NCI-H2029 treated with DMSO at 0.1 percent for 48 hours (cell line): Measurements from ENCODE around the gene F13B.
"Not testable (repeated sequence)": the region's sequence is repeated elsewhere in the genome, so short reads cannot be mapped to it uniquely, and the experiment has no call there.

Experiments used
- DNase-seq: peaks from one replicate; lab custom pipeline; 2025; lab: John Stamatoyannopoulos, UW

The F13B gene

DNA sequence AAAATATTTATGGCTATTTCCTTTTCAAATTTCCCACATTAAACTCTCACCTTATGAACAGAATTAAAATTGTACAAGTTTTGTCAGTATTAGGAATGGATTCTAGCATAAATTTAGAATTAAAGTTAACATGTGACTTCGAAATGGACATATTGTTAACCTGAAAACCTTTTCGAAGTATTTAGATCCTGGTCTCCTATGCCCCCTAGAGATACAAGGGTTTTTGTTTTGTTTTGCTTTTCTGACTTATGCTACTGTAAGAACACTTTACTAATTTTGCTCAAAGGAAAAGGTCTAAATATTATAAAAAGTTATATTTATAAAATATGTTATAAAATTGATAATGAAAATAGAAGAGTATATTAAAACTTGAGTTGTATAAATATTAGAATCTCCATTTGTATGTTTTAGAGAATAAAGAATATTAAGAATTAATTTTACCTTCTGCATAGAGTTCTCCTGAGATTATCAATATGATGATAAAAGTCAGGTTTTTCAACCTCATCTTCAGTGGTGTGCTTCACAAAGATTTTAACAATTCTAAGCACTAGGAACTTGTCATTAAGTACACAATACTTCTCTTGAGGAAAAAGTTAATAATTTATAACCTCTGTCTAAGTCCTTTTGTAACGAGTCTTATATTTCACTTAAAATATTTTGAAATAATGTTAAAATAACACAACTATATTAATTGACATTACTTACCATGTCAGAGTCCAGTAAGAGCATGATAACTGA, at the start of gene F13B:
Gene F13B, minus strand, starts transcription at position 542 of the 738 bp plus-strand sequence. Its CDS starts 37 bp downstream, at position 505.
- DNase-seq: no peak

DNA sequence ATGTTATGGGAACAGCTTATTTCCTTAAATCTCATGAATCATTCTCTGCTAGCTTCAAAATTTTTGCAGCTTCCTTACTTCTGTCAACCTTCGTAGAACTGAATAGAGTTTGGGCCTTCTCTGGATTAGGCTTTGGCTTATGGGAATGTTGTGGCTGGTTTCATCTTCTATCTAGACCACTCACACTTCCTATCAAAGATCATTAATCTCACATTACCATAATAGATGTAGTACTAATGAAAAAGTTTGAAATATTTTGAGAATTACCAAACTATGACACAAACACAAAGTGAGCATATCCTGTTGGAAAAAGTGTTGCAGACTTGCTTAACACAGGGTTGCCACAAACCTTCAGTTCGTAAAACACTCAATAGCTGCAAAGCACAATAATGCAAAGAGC, 49.1 kb upstream of the F13B start:
- no peak for DNase-seq

GRCh38 chr1:197106869-197107268, 39.8 kb upstream of the F13B start:
- DNase-seq: no peak

DNA sequence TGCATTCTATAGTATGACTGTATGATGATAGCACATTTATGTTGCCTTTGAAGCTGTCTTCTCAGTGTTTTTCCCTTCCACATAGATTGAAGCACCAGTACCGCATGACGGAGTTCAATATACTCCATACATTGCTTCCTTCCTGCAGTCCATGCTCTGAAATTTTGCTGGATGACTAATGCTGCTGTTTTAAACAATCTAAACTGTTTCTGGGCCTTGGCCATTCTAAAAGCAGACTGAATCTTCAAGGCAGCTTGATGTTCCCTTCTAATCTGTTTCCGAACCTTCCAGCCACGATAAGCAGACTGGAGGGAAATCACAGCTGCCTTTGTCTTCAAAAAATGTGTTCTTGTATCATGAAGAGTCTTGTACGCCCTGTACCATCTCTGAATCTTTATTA, 36.2 kb upstream of the F13B start:
- DNase-seq: no peak

- no peak for DNase-seq
Measured at GRCh38 chr1:197101978-197102377, 34.9 kb upstream of the F13B start.

DNA sequence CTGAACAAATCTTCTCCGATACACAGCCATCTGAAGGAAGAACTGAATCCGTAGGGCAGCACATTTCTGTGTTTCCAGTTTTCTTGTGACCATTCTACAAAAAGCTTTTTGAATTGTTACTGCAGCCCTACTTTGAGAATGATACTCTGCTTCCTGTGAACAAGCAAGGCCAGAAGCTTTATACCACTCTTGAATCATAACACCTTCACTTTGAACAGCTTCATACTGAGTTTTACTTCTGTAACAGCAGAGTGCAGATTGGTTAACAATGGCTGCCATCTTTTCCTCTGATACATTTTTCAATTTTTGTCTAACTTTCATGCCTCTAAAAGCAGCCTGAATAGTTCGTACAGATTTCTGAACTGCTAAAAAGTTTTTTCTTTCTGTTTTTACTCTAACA, 33.6 kb upstream of the F13B start:
- DNase-seq: no peak

GRCh38 chr1:197099444-197099843, 32.4 kb upstream of the F13B start:
- no peak for DNase-seq

DNA sequence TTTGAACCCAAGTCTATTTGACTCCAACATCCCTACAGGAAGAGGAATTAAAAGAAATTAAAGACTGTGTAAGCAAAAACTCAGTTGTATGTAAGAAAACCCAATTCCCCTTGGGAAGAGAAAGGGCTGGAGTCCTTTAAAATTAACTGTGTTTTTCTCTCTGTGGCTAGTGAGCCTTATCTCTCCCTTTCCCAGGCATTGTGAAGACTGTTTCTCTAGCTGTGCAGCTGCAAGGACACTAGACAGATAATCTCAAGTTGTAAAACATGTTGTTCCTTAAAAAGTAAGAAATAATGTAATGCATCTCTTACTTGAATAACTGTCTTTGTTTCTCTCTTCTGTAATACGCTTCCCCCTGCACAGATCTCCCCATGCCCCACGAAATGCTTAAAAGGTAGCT, 29.9 kb upstream of the F13B start:
- not testable (repeated sequence) for DNase-seq

GRCh38 chr1:197096137-197096536, 29.1 kb upstream of the F13B start:
- no peak for DNase-seq

DNA sequence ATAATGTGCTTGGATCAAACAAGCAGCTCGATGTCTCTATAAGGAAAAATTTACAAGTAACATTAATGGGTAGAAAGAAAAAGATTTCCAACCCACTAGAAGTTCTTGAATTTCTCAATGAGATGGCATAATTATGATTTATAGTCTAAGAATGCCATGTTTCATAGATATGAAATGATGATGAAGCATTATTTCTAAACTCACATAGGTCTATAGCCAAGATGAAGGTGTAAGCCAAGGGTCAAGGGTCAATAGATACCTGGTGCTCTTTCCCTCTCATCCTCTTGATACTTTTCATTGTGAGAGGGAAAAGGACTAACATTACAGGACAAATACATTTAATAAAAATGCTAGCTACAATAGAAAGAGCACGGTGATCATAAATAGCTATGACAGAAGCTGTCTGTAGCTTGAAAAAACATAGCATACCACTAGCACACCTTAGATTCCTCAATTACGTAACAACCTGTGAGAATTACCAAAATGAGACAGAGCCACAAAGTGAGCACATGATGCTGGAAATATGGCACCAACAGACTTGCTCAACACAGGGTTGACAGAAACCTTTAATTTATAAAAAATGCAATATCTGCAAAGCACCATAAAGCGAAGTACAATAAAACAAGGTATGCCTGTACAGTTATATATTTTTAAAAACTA, 26.3 kb upstream of the F13B start:
- no peak for DNase-seq

DNA sequence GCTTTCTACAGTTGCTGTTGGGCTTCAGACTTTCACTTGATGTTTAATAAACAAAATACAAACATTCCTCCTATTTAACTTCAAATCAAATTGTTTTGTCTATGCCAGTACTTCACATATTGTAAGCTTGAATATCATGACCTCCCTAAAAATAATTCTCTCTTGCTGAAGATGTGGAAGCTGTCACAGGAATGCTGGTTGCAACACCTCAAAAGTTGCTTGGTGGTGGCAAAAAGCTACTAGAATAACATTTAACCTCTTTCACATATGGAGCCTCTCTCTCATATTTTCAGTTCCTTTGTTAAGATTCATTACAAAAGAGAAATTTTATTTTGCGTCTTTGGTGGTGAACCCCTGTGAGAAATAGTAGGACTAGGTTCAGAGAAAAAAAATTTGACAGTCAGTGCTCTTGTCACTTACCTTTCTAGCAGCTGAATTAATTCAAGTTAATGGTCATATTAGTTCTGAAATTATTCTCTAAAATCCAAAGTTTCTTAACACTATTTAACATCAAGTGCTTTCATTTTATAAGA, 25.5 kb upstream of the F13B start:
- DNase-seq: no peak

GRCh38 chr1:197083474-197083873, 16.4 kb upstream of the F13B start:
- DNase-seq: no peak

DNA sequence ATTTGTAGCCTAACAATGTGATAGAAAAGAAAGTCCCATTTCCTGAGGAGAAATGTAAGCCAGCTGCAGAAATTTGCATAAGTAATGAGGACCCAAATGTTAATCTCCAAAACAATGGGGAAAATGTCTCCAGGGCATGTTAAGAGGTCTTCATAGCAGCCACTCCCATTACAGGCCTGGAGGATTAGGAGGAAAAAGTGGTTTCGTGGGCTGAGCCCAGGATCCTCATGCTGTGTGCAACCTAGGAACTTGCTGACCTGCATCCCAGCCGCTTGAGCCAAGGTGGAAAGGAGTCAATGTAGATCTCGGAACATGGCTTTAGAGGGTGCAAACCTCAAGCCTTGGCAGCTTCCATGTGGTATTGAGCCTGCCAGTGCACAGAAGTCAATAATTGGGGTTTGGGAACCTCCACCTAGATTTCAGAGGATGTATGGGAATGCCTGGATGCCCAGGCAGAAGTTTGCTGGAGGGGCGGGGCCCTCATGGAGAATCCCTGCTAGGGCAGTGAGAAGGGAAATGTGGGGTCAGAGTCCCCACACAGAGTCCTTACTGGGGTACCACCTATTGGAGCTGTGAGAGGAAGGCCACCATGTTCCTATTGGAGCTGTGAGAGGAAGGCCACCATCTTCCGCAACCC, 14.2 kb upstream of the F13B start:
- DNase-seq: no peak

GRCh38 chr1:197080323-197080722, 13.3 kb upstream of the F13B start:
- DNase-seq: no peak

- DNase-seq: no peak
Measured at GRCh38 chr1:197076585-197076984, 9.5 kb upstream of the F13B start.

DNA sequence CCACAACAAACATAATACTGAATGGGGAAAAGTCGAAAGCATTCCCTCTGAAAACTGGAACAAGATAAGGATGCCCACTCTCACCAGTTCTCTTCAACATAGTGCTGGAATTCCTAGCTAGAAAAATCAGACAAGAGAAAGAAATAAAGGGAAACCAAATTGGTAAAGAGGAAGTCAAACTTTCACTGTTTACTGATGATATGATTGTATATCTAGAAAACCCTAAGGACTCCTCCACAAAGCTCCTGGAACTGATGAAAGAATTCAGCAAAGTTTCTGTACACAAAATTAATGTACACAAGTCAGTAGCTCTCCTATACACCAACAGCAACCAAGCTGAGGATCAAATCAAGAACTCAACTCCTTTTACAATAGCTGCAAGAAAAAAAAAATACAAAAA, 6.9 kb upstream of the F13B start:
- DNase-seq: no peak

DNA sequence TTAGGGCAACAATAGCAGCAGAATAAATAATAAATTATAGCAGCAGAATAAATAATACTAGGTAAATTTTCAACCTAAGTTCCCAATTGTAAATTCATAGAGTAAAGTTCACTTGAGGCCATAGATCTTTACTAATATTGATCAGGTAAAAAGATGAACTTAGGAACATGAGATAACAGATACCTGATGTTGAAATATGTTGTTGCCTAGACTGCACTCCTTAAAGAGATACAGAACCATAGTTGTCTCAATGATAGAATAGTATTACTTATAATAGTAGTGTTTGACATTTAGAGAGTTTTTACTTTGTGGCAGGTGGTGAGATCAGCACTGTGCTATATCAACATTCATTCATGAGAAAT, 378 bp upstream of the F13B start:
- no peak for DNase-seq

DNA sequence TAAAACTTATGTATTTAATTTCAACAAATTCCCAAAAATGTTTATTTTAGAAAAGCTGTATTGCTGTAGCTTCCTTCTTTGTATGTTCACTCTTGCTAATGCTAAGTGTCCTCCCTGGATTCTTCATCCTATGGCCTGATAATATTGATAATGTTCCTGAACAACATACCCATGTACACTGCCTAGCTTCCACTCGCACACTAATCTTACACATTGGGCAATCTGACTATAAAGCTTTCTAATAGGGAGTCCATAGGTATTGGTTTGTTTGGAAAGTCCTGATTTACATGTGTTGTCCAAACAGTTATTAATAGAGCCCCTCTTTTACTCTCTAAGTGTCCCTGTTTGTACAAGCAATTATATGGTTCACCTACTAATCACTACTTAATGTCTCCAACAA, 783 bp downstream of the F13B start:
- DNase-seq: no peak

DNA sequence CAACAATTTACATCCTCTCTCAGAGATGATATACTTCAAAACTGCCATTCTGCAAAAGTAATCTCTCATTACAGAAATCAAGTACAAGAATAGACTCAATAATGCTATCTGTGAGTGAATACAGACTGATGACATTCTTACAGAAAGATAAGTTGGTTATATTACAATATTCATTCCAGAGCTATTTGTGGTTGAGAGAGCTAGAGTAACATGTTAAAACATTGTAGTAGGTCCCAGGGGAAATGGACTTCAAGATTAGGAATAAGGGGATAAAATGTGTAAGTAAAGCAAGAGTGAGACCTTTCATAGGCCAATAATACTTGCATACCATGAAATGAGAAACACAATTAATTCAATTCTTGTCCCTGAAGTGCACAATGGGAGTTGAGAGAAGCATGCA, 1.5 kb downstream of the F13B start:
- DNase-seq: no peak

- no peak for DNase-seq
Measured at GRCh38 chr1:197063212-197063611, 3.8 kb downstream of the F13B start.

GRCh38 chr1:197062692-197063091, 4.4 kb downstream of the F13B start:
- DNase-seq: no peak

DNA sequence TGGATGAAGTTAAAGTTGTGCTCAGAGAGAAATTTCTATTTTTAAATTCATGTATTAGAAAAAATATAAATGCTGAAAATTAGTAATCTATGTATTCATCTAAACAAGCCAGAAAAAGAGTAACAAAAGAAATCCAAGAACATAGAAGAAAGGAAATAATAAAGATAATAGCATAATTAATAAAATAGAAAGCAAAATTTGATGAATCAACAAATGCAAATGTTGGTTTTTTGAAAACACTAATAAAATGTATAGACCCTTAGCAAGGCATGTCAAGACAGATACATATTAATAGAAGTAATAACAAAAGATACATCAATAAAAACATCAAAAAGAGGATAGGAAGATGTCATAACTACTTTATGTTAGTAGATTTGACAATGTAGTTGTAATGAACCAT, 18.0 kb downstream of the F13B start:
- DNase-seq: no peak

DNA sequence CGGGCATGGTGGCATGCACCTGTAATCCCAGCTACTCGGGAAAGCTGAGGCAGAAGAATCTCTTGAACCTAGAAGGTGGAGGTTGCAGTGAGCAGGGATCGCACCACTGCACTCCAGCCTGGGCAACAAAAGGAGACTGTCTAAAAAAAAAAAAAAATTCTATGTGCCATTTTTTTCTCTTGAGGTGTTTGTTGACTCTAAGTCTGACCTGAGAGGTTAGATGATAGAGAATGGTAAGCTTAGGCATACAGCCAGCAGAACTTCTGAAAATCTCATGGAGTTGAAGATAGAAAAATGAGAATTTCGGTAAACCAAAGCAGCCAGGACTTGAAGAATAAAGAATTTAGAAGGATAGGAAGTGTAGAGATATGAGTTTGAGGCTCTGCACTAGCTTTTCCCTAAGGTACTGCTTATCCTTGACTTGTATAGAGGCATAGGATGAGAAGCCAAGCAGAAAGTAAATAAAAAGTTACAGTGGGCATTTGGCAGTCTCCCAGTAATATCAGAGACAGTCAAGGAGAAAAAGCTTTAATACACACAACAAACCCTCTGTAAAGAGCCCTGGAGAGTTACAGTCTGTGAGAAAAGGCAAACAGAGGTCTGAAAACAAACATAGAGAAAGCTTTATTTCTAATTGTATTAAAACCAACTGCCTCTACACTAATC, 24.3 kb downstream of the F13B start:
- DNase-seq: peak; percentile 68
